Thymus (tissue), 14 donors: ENCODE measurements around the gene CLEC2D. TPM values are rescaled to one million over a fixed set of nuclear protein-coding genes. Genes with fewer than 3 reads are reported as not detected.
A peak's percentile ranks its signal among the peaks of the same experiment; 100 is the strongest.

Source experiments
- DNase-seq, 9 donors: peaks; one replicate each; pipeline ENCODE4 v3.0.0-alpha.2; 2013; ENCODE audit warnings: low spot score in 9 of 9, low read depth in 6 of 9, missing footprints in 1 of 9
- H3K27ac ChIP-seq, 2 donors: one replicate each; pipeline ENCODE4 v1.5.1; 2013; ENCODE audit warnings: control low read depth in 1 of 2, low read depth in 1 of 2, low read length in 1 of 2, mild to moderate bottlenecking in 1 of 2, moderate library complexity in 1 of 2
- H3K27me3 ChIP-seq, 2 donors: one replicate each; pipeline ENCODE4 v1.5.1; 2013; ENCODE audit warnings: low read length in 1 of 2; ENCODE audit not compliant: control insufficient read depth in 2 of 2, insufficient read depth in 1 of 2
- H3K36me3 ChIP-seq, 2 donors: one replicate each; pipeline ENCODE4 v1.5.1; 2013; ENCODE audit warnings: low read length in 1 of 2, mild to moderate bottlenecking in 1 of 2, moderate library complexity in 1 of 2; ENCODE audit not compliant: control insufficient read depth in 2 of 2, insufficient read depth in 2 of 2
- H3K4me1 ChIP-seq, 2 donors: one replicate each; pipeline ENCODE4 v1.5.1; 2013; ENCODE audit warnings: low read length in 2 of 2; ENCODE audit not compliant: control insufficient read depth in 2 of 2, insufficient read depth in 2 of 2
- H3K4me3 ChIP-seq, 2 donors: one replicate each; pipeline ENCODE4 v1.5.1; 2013; ENCODE audit warnings: low read length in 2 of 2, control low read depth in 1 of 2, mild to moderate bottlenecking in 1 of 2
- H3K9me3 ChIP-seq, 2 donors: one replicate each; pipeline ENCODE4 v1.5.1; 2013; ENCODE audit warnings: low read length in 1 of 2, mild to moderate bottlenecking in 1 of 2; ENCODE audit not compliant: control insufficient read depth in 2 of 2, insufficient read depth in 1 of 2
- WGBS: extraction: QIAGEN DNeasy Blood & Tissue Kit; methylation state at CpG from one replicate; pipeline ENCODE4 v1.1.7; 2013; 5-methylcytosine and 5-hydroxymethylcytosine counted together
- long read RNA-seq, 10 donors: transcript quantifications; one replicate each; lab custom pipeline, GENCODE V29; 2026
- polyA plus RNA-seq: library from polyadenylated mRNA; stranded (reverse); fragments of 200-250 nt; gene quantifications from one replicate; pipeline ENCODE4 v1.2.3, GENCODE V29; 2013
- total RNA-seq: library from RNA; stranded (reverse); fragments of 120-200 nt; gene quantifications from one replicate; pipeline ENCODE4 v1.2.4, GENCODE V29; 2013
- donor health status: healthy.

Gene CLEC2D
- total RNA-seq, result 89.3 TPM
- 93.0 TPM for polyA plus RNA-seq
- long read RNA-seq, donor 1, full-length matches to known transcripts, result 2 of 2 reads
- long read RNA-seq, donor 1, partial matches to known transcripts, result 0 of 2 reads
- long read RNA-seq, donor 1, other reads (novel, unspliced or antisense), result 0 of 2 reads
- long read RNA-seq, donor 2, result 0 reads
- long read RNA-seq, donor 3, full-length matches to known transcripts, result 29 of 52 reads
- long read RNA-seq, donor 3, partial matches to known transcripts, result 23 of 52 reads
- long read RNA-seq, donor 3, other reads (novel, unspliced or antisense), result 0 of 52 reads
- long read RNA-seq, donor 4, full-length matches to known transcripts, result 14 of 19 reads
- long read RNA-seq, donor 4, partial matches to known transcripts, result 5 of 19 reads
- long read RNA-seq, donor 4, other reads (novel, unspliced or antisense), result 0 of 19 reads
- long read RNA-seq, donor 5, full-length matches to known transcripts, result 43 of 216 reads
- long read RNA-seq, donor 5, partial matches to known transcripts, result 105 of 216 reads
- long read RNA-seq, donor 5, other reads (novel, unspliced or antisense), result 68 of 216 reads
- long read RNA-seq, donor 6, full-length matches to known transcripts, result 17 of 47 reads
- long read RNA-seq, donor 6, partial matches to known transcripts, result 30 of 47 reads
- long read RNA-seq, donor 6, other reads (novel, unspliced or antisense), result 0 of 47 reads
- long read RNA-seq, donor 7, full-length matches to known transcripts, result 21 of 27 reads
- long read RNA-seq, donor 7, partial matches to known transcripts, result 6 of 27 reads
- long read RNA-seq, donor 7, other reads (novel, unspliced or antisense), result 0 of 27 reads
- long read RNA-seq, donor 8, full-length matches to known transcripts, result 5 of 19 reads
- long read RNA-seq, donor 8, partial matches to known transcripts, result 14 of 19 reads
- long read RNA-seq, donor 8, other reads (novel, unspliced or antisense), result 0 of 19 reads
- long read RNA-seq, donor 9, full-length matches to known transcripts, result 8 of 8 reads
- long read RNA-seq, donor 9, partial matches to known transcripts, result 0 of 8 reads
- long read RNA-seq, donor 9, other reads (novel, unspliced or antisense), result 0 of 8 reads
- long read RNA-seq, donor 10, full-length matches to known transcripts, result 14 of 24 reads
- long read RNA-seq, donor 10, partial matches to known transcripts, result 10 of 24 reads
- long read RNA-seq, donor 10, other reads (novel, unspliced or antisense), result 0 of 24 reads

GRCh38 chr12:9669534-9669933 is at the start of gene CLEC2D:
TSS of gene CLEC2D (plus strand) at chr12:9669713. CDS start at chr12:9669735, 22 bp downstream.
- no peaks in the 10 kb centered on the region for H3K9me3 ChIP-seq
- peaks cover 2 to 27% of the 10 kb centered on the region in 2 donors for H3K36me3 ChIP-seq
- H3K27me3 ChIP-seq, result no peaks in the 10 kb centered on the region
- H3K4me1 ChIP-seq, result peaks cover 15 to 25% of the 10 kb centered on the region in 2 donors
- H3K27ac ChIP-seq, result peak within 1 kb of the TSS; percentile 71 to 85
- 50% methylated on average over 4 of the region's 4 CpGs for WGBS
- peak in 6 of 9 donors; percentile 27 to 86 (median 44) for DNase-seq
- peak within 1 kb of the TSS; percentile 42 to 43 for H3K4me3 ChIP-seq

- no peaks in the 10 kb centered on the region for H3K9me3 ChIP-seq
- H3K27me3 ChIP-seq, result no peaks in the 10 kb centered on the region
- H3K4me3 ChIP-seq, result no peak overlapping the region
- H3K36me3 ChIP-seq, result no peaks in the 10 kb centered on the region
- DNase-seq, result no peak
- WGBS, result over 99% methylated on average over 3 of the region's 3 CpGs
- no peak overlapping the region for H3K27ac ChIP-seq
- H3K4me1 ChIP-seq, result no peaks in the 10 kb centered on the region
Measured at GRCh38 chr12:9625019-9625418, 44.5 kb upstream of the CLEC2D start.

GRCh38 chr12:9626291-9626690 is 43.2 kb upstream of the CLEC2D start:
- DNase-seq, result no peak
- Histone ChIP-seq H3K27ac (no peak overlapping the region), H3K4me1 (no peaks in the 10 kb centered on the region), H3K9me3 (no peaks in the 10 kb centered on the region), H3K36me3 (no peaks in the 10 kb centered on the region), H3K27me3 (no peaks in the 10 kb centered on the region), H3K4me3 (no peak overlapping the region)

GRCh38 chr12:9626821-9627220 is 42.7 kb upstream of the CLEC2D start:
- no peak for DNase-seq
- H3K9me3 ChIP-seq, result no peaks in the 10 kb centered on the region
- no peaks in the 10 kb centered on the region for H3K27me3 ChIP-seq
- 58% methylated on average over 2 of the region's 2 CpGs for WGBS
- no peak overlapping the region for H3K27ac ChIP-seq
- H3K4me1 ChIP-seq, result no peaks in the 10 kb centered on the region
- H3K36me3 ChIP-seq, result no peaks in the 10 kb centered on the region
- no peak overlapping the region for H3K4me3 ChIP-seq

GRCh38 chr12:9632766-9633165 is 36.7 kb upstream of the CLEC2D start:
- no peak overlapping the region for H3K27ac ChIP-seq
- no peak for DNase-seq
- no peak overlapping the region for H3K4me3 ChIP-seq
- peaks cover 0 to 10% of the 10 kb centered on the region in 2 donors for H3K9me3 ChIP-seq
- peaks cover 0 to 2% of the 10 kb centered on the region in 2 donors for H3K36me3 ChIP-seq
- H3K4me1 ChIP-seq, result peaks cover 0 to 2% of the 10 kb centered on the region in 2 donors
- H3K27me3 ChIP-seq, result no peaks in the 10 kb centered on the region
- 96% methylated on average over 13 of the region's 13 CpGs for WGBS

GRCh38 chr12:9634177-9634803 is 35.2 kb upstream of the CLEC2D start:
- H3K9me3 ChIP-seq, result peaks cover 0 to 10% of the 10 kb centered on the region in 2 donors
- no peaks in the 10 kb centered on the region for H3K27me3 ChIP-seq
- H3K4me1 ChIP-seq, result peaks cover 0 to 2% of the 10 kb centered on the region in 2 donors
- no peak overlapping the region for H3K4me3 ChIP-seq
- H3K27ac ChIP-seq, result no peak overlapping the region
- WGBS, result 43% methylated on average over 2 of the region's 2 CpGs
- peaks cover 0 to 3% of the 10 kb centered on the region in 2 donors for H3K36me3 ChIP-seq
- peak in 7 of 9 donors; percentile 49 to 91 (median 79) for DNase-seq

- Histone ChIP-seq H3K4me3 (no peak overlapping the region), H3K36me3 (peaks cover 0 to 3% of the 10 kb centered on the region in 2 donors), H3K27ac (no peak overlapping the region), H3K9me3 (peaks cover 0 to 10% of the 10 kb centered on the region in 2 donors), H3K4me1 (peaks cover 0 to 2% of the 10 kb centered on the region in 2 donors), H3K27me3 (no peaks in the 10 kb centered on the region)
- DNase-seq, result no peak
- WGBS, result 58% methylated on average over 2 of the region's 2 CpGs
Measured at GRCh38 chr12:9634969-9635754, 34.4 kb upstream of the CLEC2D start.
